HG02852 (cell line): ENCODE results near the gene COLEC11.

Experiments used
- ATAC-seq: cut with Tn5 transposase; IDR thresholded peaks from one replicate; pipeline ENCODE4 v1.9.1; 2021; ENCODE audit warnings: mild to moderate bottlenecking, moderate library complexity; ENCODE audit not compliant: unreplicated experiment

COLEC11 gene

DNA sequence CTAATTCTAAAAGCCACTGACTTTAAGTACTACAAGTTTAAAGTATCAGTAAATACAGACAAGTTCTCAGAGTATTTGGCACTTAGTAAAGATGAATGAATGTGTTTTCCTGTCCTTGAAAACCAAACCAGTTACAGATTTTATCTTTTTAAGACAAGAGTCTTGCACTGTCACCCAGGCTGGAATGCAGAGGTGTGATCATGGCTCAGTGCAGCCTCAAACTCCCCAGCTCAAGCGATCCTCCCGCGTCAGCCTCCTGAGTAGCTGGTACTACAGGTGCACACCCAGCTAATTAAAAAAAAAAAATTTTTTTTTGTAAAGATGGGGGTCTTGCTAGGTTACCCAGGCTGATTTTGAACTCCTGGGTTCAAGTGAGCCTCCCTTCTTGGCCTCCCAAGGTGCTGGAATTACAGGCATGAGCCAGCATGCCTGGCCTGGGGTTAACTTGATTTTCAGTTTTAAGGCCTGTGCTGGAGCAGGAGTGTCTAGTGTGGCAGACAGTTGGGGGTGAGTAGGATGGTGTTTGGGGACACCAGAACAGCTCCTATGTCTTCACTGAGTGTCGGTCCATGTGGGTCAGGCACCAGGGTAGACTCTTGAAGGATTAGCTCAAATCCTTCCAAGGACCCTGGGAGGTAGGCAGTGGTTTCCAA, 10.2 kb upstream of the COLEC11 start:
- no peak for ATAC-seq

DNA sequence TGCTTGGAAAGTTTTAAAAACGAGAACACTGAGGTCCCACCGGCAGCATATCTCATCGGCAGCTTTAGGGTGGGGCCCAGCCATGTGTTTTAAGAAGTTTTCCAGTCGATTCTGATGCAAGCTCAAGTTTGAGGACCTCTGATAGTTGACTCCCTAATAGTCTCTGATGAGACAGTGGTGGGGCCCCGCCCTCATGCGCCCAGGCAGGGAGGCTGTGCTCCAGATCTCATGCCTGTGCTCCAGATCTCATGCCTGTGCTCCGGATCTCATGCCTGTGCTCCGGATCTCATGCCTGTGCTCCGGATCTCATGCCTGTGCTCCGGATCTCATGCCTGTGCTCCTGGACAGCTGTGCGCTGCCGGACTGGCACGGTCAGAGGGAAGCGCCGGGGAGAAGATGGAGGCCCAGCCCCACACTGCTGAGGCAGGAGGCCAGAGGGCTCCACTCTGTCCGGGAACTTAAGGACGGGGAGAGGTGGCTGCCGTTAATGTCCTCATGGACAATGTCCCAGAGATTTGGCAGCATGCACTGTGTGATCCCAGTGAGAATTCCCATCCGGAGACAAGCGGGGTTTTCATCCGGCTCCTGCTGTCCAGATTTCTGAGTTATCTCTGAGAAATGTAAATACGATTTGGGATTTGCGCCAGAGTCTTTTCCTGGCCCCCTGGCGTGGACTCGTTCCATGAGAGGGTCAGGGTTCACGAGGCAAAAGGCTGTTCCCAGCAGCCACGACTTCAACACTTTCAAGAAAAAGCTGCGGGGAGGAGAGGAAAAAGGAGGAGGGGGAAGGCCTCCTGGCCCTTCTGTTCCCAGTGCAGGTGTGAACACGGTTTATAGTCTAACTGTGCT, 9.4 kb upstream of the COLEC11 start:
- no peak for ATAC-seq

DNA sequence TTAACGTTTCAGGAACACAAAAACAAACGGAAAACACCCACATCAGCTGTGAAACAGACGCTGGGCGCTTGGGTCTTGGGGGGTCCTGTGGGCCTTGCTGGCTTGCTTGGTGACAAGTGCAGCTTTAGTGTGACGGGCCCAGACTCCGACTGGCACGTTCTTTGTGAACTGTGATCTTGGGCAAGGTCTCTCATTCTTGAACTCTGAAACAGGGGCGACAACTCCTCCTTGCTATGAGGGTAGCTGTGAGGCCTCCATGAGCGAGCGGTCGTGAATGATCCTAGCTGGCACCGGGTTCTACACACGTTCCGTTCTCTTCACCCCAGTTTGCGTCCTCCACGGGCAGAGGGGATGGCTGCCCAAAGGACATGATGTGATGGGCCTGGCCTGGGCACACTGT, 8.7 kb upstream of the COLEC11 start:
- ATAC-seq, result no peak

DNA sequence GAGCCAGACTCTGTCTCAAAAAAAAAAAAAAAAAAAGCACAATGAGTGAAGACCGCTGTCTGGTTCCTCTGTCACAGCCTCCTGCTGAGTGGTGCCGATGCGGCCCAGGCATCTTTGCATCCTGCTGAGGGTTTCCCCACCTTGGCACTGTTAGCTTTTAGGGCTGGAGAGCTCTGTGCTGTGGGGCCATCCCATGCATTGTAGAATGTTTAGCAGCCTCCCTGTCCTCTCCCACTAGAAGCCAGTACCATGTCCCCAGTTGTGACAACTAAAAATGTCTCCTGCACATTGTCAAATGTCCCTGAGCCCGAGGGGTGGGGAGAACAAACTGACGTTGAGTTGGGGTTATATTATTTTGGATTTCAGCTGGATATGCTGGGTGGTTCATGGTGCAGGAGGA, 7.9 kb upstream of the COLEC11 start:
- ATAC-seq, result no peak

DNA sequence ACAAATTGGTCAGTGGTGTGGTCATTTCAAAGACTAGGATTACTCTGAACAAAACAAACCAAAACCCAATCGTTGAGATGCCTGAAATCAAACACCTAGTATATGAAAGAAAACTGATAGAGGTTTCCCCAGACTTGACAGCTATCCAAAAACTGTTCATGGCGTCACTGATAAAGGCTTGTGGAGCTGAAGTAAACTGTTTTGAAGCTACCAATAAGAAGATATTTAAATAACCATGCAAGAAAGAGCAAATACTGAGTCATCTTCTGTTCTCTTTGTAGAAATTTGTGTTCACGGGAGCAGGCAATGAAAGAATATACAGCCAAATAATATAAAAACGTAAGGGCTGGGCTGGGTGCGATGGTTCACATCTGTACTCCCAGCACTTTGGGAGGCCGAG, 7.5 kb upstream of the COLEC11 start:
- no peak for ATAC-seq

DNA sequence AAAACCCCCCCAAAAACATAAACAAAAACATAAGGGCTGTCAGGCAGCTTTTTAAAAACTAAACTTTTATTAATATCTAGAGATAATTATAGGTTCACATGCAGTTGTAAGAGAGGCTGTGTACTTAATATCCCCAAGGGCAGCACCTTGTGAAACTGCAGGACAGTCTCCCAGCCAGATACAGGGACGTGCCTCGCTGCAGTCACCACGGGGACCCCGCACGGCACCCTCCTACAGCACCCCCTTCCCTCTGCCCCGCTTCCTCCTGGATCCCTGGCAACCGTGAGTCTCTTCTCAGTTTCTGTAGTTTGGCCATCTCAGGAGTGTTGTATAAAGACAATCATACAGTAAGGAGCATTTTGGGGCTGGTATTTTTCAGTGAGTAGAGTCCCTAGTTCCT, 6.8 kb upstream of the COLEC11 start:
- no peak for ATAC-seq

DNA sequence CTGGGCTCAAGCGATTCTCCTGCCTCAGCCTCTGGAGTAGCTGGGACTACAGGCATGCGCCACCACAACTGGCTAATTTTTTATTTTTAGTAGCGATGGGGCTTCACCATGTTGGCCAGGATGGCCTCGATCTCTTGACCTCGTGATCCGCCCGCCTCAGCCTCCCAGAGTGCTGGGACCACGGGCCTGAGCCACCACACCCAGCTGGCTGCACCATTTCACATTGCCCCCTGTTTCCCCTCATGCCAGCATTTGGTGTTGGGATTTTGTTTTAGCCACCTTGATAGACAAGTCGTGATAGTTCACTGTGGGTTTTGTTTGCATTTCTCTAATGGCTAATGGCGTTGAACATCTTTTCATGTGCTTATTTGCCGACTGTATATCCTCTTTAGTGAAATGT, 5.8 kb upstream of the COLEC11 start:
- ATAC-seq, result no peak

DNA sequence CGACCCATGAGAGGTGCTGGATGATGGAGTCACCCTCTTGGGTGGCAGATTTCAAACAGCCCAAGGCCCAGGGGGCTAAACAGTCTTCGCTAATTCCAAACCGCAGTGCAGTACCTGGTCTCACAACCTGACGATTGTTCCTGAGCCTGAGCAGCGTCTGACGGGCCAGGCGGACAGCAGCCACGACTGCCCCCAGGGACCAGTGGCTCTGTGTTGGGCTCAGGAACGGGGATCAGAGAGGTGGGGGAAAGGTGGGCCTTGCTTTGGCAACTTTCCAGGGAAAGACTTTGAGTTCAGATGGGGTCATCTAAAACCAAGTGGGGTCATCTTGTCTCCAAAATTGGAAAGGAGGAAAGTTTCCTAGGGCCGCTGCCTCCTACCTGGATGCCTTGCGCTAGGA, 492 bp downstream of the COLEC11 start:
- ATAC-seq, result no peak

DNA sequence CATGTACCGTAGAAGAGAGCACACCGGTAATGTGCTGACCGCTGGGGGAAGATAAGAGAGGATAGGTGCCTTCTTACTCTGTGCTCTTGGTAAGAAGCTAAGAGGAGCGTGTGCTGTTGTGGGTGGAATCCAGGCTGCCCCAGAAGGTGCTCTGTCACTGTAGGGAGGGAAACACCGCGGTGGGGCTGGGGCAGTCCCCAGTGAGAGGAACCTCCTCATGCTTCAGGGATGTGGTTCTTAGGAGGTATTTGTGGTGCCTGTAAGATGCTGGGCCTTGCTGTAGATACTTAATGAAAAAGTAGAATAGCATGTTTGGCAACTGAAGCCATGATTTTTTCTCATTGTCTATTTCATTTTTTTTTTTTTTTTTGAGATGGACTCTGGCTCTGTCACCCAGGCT, 1.1 kb downstream of the COLEC11 start:
- peak; percentile 96 for ATAC-seq

DNA sequence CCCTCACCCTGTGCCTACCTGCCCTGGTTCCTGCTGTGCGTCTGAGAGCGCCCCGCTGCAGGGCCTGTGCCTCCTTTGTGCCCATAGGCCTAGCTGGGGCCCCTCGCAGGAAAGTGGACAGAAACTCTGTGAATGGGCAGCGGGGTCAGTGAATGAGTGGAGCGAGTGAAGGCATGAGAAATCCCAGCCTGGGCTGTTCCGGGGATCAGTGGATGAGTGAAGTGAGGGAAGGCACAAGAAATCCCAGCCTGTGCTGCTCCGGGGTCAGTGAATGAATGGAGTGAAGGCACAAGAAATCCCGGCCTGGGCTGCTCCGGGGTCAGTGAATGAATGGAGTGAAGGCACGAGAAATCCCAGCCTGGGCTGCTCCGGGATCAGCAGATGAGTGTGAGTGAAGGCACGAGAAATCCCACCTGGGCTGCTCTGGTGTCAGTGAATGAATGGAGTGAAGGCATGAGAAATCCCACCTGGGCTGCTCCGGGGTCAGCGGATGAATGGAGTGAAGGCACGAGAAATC, 2.0 kb downstream of the COLEC11 start:
- no peak for ATAC-seq

DNA sequence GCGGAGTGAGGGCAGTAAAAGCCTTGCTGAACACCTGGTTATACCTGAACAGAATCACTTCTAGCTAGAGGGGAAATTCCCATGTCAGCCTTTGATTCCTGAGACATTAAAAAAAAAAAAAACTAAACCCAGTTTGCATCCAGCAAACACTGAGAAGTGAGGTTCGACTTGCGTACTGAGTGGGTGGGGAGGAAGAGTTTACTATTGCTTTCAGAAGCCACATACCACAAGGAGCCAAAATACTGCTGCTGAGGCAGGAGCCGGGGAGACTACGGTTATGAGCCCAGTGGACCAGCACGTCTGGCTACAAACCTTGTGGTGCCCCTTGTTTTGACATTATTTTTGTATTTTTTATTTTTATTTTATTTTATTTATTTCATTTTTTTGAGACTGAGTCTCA, 2.7 kb downstream of the COLEC11 start:
- peak; percentile 59 for ATAC-seq

DNA sequence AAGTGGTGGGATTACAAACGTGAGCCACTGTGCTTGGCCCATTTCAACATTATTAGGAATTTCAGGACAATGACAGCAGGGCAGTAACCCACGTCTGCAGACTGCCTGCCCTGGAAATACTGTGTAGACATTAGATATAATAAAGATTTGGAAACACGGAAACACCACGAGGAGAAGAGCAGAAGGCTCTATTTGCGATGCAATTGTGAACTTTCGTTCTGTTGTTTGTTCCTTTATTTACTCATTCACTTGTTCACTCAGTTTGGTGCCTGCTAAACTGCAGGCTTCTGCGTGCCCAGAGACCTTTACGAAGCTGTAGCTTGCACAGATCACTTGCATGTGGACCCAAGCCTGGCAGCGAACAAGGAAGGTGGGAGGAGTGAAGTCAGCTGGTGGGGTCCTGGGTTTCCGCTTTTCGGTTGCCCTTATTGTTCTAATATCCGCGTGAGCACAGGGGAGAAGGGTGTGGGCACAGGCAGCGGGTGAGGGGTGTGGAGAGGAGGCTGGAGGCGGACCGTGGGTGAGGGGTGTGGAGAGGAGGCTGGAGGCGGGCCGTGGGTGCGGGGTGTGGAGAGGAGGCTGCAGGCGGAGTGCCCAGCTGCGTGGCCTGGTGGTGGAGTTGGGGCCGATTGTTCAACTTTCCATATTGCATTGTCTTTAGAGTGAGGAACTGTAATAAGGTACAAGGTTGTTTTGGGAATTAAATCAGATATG, 3.4 kb downstream of the COLEC11 start:
- no peak for ATAC-seq

DNA sequence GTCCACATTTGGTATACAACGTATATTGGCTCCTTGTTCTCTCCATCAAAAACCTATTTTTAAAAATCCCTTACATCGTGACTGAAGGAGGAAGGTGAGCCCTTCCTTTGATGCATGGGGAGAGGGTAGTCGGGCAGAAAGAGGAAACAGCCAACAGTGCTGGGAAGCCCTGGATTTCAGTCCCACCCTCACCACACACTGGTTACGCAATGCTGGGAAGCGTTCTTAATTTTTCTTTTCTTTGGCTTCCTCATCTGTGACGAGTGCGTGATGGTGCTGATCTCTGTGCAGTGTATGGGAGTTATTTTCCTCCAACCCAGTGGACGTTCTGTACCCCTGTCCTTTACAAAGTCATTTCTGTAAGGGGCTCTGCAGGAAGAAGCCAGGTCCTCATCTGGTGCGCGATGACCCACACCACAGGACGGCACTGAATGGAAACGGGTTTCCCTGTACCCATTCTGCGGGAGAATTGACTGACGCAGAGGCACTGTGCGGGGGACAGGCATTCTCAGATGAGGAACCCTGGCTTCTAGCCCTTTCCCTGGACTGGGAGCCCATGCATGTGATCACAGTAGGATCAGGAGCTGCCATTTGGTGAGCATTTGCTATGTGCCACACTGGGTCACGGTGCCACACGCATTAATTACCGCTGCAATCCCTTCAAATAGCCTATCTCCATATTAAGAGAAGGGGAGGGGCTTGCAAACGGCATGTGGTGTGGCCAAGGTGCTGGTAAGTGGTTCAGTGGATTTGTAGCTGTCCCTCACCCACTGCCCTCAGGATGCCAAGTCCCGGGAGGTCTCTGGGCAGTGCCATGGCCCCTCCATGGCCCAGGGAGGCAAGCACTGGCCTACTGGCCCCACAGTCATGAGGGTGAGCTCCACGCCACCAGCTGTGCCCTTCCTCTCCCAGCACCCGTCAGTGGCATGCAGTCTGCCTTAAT, 4.3 kb downstream of the COLEC11 start:
- no peak for ATAC-seq

DNA sequence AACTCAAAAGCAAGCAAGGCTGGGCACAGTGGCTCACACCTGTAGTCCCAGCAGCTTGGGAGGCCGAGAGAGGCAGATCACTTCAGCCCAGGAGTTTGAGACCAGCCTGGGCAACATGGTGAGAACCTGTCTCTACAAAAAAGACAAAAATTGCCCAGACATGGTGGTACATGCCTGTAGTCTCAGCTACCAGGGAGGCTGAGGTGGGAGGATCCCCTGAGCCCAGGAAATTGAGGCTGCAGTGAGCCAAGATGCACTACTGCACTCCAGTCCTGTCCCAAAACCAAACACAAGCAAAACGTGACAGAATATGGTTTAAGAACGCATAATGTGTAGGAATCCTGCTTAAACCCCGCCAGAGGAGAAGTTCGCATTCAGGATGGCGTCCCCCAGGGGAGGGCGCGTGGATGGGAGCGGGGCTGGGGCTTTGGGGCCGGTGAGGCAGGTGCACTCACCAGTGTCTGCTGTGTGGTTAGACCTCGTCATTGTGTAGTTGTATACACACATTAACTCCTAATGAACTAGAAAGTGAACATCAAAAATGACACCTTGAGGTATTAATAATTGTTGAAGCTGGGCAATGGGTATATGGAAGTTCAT, 5.4 kb downstream of the COLEC11 start:
- no peak for ATAC-seq

DNA sequence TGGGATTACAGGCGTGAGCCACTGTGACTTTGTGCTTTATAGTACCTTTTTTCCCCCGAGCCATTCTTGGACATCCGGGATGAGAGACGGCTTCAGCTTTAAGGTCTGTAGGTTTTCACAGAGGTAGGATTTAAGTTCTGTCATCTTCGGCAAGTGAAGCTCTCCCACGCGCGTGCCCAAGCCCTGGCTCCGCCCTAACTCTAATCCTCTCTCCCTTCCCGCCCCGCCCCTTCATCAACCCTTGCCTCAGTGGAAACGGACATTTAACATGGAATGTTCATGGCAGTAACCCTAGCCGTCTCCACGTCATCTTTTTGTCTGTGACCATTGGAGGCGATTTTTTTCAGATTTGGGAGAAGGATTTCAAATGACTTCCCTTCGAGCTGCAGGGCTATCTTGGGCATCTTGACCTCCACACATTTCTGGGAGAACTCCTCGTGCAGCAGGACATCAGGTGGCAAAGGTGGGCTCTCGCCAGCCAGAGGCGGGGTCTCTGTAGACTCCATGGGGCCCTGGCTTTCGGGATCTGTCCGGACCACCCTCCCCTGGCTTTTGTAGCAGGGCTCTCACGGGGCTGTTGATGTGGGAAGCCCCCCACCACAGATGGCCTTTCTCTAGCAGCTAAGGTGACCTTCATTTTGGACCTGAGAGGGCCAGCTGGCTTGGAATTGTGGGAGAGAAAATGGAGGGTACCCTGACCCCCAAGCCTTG, 6.8 kb downstream of the COLEC11 start:
- no peak for ATAC-seq

DNA sequence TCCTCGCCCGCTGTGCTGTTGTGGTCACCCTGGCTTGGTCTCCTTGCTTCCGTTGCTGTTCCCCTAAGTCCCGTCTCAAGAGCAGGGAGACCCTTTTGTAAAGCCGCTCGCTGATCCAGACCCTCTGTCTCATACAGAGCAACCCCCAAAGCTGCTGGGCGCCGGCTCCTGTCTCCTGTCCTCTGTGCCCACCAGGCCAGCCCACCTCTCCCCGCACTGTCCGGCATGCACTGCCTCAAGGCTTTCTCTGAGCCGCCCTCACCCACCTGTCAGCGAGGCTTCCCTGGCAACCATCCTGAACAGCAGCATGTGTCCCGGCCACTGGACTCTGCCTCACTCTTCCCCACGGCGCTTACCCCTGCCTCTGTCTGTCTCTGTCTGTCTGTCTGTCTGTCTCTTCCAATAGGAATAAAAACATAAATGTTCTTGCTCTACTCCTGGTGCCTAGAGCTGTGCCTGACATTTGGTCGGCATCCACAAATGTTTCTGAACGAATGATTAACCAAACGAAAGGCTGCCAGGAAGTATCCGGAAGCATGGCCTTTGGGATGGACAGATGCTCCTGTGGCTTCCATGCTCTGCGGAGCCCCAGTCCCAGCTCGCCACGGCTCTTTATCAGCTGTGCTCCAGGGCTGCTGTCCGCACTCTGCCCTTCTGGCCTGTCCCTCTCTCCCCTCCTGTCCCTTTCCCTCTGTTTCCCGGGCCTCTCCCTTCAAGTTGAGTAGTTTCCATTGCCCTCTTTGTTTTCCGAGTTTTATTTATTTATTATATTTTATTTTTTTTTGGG, 7.8 kb downstream of the COLEC11 start:
- ATAC-seq, result no peak

DNA sequence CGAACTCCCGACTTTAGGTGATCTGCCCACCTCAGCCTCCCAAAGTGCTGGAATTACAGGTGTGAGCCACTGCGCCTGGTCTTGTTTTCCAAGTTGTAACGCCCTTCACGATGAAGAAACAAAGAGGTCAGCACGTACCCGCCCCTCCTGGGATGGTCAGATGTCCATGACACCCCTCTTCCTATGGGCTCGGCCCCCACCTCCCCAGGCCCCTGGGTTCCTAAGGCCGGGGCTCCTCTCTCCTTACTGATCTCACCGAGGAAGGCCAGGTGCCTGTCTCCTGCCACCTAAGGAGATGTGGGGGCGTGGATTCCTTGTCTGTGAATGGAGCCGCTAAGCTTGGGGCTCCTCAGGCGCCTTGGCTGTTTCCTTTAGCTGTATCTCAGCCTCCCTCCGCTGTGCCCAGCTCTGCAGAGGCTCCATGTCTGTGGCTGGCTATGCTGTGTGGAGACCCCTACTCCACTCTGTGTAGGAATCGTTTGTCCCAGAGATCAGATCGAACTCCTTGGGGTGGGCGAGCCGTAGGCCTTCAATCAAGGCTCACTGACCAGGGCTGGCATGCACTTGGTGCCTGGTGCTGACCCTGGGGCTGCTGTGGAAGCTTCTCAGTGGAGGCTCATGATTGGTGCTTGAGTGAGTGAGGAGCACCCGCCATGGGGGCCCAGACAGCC, 8.8 kb downstream of the COLEC11 start:
- ATAC-seq, result no peak

DNA sequence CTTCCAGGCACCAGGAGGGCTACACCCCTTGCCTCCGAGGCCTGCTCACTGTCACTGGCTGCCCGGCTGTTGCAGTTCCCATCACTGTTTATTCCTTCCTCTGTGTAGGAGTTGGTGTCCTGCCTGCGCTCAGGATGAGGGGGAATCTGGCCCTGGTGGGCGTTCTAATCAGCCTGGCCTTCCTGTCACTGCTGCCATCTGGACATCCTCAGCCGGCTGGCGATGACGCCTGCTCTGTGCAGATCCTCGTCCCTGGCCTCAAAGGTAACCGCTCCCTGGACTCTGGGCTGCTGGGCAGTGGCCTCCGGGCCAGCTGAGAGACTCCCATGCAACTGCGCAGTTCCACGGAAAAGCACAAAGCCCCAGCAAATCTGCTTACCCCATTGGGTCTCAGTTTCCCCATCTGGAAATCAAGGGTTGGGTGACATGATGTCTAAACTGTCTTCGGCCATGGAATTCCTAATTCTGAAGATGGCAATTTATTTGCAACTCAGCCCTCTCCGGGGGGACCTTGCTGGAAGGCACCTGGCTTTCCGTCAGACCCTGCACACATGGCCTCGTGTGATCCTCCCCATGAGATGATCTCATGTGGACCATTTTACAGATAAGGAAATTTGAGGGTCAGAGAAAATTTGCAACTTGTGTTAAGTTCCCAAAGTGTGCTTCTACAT, 9.4 kb downstream of the COLEC11 start:
- ATAC-seq, result no peak
